ENCODE results near the gene SPOCK1.

SPOCK1 gene

DNA sequence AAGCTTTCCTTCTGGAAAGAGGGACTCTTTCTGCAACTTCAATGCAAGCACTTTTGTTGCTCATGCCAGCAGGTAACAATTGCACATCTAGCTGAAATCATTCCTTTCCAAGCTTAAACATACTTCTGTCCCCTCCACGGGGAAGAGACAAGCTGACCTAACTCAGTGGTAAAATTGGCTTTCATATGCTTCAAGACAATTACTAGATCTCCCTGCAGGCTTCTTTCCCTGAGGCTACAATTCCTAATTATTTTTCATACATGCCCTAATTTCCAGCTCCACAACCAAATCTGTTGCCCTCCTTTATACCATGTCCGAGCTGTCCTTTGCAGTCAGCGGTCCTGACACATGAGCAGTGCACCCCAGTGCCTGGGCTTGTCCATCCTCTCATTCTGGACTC lies 324.9 kb downstream of the SPOCK1 start:
- Histone ChIP-seq H3K36me3 (no peaks in the 10 kb centered on the region), H3K27me3 (no peaks in the 10 kb centered on the region), H3K4me3 (ENCODE audit: low read depth, low read length) (no peak overlapping the region), H3K4me1 (no peaks in the 10 kb centered on the region), H3K9me3 (no peaks in the 10 kb centered on the region)
- TF ChIP-seq, protein P1, sequence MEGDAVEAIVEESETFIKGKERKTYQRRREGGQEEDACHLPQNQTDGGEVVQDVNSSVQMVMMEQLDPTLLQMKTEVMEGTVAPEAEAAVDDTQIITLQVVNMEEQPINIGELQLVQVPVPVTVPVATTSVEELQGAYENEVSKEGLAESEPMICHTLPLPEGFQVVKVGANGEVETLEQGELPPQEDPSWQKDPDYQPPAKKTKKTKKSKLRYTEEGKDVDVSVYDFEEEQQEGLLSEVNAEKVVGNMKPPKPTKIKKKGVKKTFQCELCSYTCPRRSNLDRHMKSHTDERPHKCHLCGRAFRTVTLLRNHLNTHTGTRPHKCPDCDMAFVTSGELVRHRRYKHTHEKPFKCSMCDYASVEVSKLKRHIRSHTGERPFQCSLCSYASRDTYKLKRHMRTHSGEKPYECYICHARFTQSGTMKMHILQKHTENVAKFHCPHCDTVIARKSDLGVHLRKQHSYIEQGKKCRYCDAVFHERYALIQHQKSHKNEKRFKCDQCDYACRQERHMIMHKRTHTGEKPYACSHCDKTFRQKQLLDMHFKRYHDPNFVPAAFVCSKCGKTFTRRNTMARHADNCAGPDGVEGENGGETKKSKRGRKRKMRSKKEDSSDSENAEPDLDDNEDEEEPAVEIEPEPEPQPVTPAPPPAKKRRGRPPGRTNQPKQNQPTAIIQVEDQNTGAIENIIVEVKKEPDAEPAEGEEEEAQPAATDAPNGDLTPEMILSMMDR (IDR thresholded peaks at IDR 0.05; ENCODE audit: low read depth, low read length) = no peak
- no peak for DNase-seq

DNA sequence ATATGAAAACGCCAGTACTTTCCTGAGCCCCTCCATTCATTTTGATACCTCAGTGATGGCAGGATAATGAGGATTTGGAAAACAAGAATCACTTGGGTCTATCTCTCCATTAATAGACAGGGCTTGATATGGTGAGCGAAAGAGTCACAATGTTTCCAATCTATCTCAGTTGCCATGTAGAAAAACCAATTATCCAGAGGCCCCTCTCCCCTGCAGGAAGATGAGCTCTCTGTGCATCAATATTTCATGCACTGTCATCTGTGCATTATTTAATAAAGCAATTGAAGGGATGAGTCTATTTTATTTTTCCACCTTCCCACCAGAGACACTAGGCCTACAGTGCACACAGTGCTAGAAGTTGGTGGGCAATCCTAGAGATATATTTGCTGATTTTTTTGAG lies 326.9 kb downstream of the SPOCK1 start:
- TF ChIP-seq, protein P1 (IDR thresholded peaks at IDR 0.05; ENCODE audit: low read depth, low read length) = no peak
- no peaks in the 10 kb centered on the region for H3K4me1 ChIP-seq
- H3K4me3 ChIP-seq (ENCODE audit: low read depth, low read length) = no peak overlapping the region
- H3K9me3 ChIP-seq = no peaks in the 10 kb centered on the region
- H3K36me3 ChIP-seq = no peaks in the 10 kb centered on the region
- H3K27me3 ChIP-seq = no peaks in the 10 kb centered on the region
- no peak for DNase-seq

DNA sequence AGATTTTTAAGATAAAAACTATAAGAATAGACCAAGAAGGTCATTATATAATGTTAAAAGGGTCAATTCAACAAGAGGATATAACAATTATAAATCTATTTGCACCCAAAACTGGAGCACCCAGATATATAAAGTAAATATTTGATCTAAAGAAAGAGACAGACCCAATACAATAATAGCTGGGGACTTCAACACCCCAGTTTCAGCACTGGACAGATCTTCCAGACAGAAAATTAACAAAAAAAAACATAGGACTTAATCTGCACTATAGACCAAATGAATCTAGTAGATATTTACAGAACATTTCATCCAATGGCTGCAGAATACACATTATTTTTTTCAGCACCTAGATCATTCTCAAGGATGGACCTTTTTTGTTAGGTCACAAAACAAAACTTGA lies 331.9 kb downstream of the SPOCK1 start:
- TF ChIP-seq, protein P1 (IDR thresholded peaks at IDR 0.05; ENCODE audit: low read depth, low read length) = no peak
- no peaks in the 10 kb centered on the region for H3K4me1 ChIP-seq

DNA sequence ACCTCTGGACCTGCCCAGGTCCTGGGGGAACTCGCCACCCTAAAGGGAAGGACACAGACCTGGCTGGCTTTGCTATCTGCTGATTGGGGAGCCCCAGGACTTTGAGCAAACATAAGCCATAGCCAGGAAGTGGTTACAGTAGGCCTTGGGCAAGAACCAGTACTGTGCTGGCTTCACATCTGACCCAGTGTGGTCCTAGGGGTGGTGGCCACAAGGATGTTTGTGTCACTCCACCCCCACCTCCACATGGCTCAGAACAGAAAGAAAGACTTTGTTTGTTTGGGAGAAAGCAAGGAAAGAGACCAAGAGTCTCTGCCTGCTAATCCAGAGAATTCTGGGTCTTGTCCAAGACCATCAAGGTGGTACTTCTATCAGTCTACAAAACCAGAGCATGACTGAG lies 334.2 kb downstream of the SPOCK1 start:
- H3K9me3 ChIP-seq = no peaks in the 10 kb centered on the region
- DNase-seq = no peak

More for the DNA sequence above, 331.9 kb downstream of the SPOCK1 start:
- Histone ChIP-seq H3K4me3 (ENCODE audit: low read depth, low read length) (no peak overlapping the region), H3K27me3 (no peaks in the 10 kb centered on the region), H3K36me3 (no peaks in the 10 kb centered on the region), H3K9me3 (no peaks in the 10 kb centered on the region)
- no peak for DNase-seq

DNA sequence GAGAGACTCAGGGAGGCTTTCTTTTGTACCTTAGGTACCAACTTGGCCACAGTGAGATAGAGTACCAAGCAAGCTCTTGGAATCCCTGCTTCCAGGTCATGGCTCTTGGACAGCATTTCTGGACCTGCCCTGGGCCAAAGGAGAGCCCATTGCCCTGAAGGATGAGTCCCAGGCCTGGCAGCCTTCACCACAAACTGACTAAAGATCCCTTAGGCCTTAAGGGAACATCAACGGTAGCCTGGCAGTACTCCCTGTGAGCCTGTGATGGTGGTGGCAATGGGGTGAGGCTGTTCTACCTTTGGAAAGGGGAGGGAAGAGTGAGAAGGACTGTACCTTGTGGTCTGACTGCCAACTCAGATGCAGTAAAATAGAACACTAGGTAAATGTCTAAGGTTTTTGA lies 334.6 kb downstream of the SPOCK1 start:
- TF ChIP-seq, protein P1 (IDR thresholded peaks at IDR 0.05; ENCODE audit: low read depth, low read length) = no peak
- no peaks in the 10 kb centered on the region for H3K36me3 ChIP-seq
- no peaks in the 10 kb centered on the region for H3K27me3 ChIP-seq
- no peak for DNase-seq
- no peaks in the 10 kb centered on the region for H3K4me1 ChIP-seq
- no peaks in the 10 kb centered on the region for H3K9me3 ChIP-seq
- no peak overlapping the region for H3K4me3 ChIP-seq (ENCODE audit: low read depth, low read length)

More for the DNA sequence above, 334.2 kb downstream of the SPOCK1 start:
- TF ChIP-seq, protein P1 (IDR thresholded peaks at IDR 0.05; ENCODE audit: low read depth, low read length) = no peak
- H3K4me3 ChIP-seq (ENCODE audit: low read depth, low read length) = no peak overlapping the region
- no peaks in the 10 kb centered on the region for H3K36me3 ChIP-seq
- no peaks in the 10 kb centered on the region for H3K27me3 ChIP-seq
- no peaks in the 10 kb centered on the region for H3K4me1 ChIP-seq

DNA sequence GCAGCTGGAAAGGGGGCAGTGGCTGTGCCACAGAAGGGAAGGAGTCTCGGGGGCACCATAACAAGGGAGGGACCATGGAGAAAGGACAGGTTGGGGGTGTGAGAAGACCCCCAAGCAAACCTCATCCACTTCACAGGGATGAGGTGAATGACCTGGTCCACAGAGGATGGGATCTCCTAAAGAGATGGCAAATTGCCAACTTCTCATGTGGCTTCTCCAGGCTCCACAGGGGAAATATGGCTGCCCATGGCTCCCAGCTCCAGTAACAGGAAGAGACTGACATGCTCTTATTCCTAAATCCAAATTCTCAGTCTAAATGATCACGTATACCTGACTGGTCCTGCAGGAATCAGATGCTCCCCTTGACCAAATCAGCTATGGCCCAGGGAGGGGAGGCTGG lies 340.4 kb downstream of the SPOCK1 start:
- no peak for DNase-seq
- no peaks in the 10 kb centered on the region for H3K4me1 ChIP-seq
- no peaks in the 10 kb centered on the region for H3K27me3 ChIP-seq
- no peaks in the 10 kb centered on the region for H3K36me3 ChIP-seq
- no peak overlapping the region for H3K4me3 ChIP-seq (ENCODE audit: low read depth, low read length)
- H3K9me3 ChIP-seq = no peaks in the 10 kb centered on the region
- TF ChIP-seq, protein P1 (IDR thresholded peaks at IDR 0.05; ENCODE audit: low read depth, low read length) = no peak

Data from BE2C (cell line).